GM12878 (cell line): ENCODE measurements around the gene SRD5A1. TPM values are rescaled to one million over a fixed set of nuclear protein-coding genes. Genes with fewer than 3 reads are reported as not detected.

Experiments used
- ATAC-seq: fragments of 200-7000 bp; cut with Tn5 transposase; 3 replicates; pipeline ENCODE4 v1.9.1; 2020; ENCODE audit warnings: mild to moderate bottlenecking, moderate library complexity
- BruUV-seq: library from RNA; stranded (reverse); fragments of 400-500 nt; replicated peaks from 2 replicates; lab custom pipeline; 2021; lab: Mats Ljungman, UMichigan
- CTCF ChIA-PET: fragments of 300-600 bp; sonication (Branson Sonifier 250); formaldehyde crosslinking; extraction: SDS; loops from one replicate; lab custom pipeline; 2021; ENCODE audit warnings: inconsistent platforms; lab: Yijun Ruan, JAX
- POLR2A ChIA-PET: fragments of 350-600 bp; formaldehyde crosslinking; extraction: SDS; loops from one replicate; lab custom pipeline; 2021; ENCODE audit warnings: inconsistent platforms; lab: Charles Lee
- RAD21 ChIA-PET: fragments of 300-600 bp; sonication (Branson Sonifier 250); formaldehyde crosslinking; loops from one replicate; lab custom pipeline; 2023; ENCODE audit warnings: antibody characterized with exemption; ENCODE audit not compliant: unreplicated experiment; lab: Charles Lee
- SMC1A ChIA-PET: fragments of 300-600 bp; sonication (Branson Sonifier 250); formaldehyde crosslinking; loops from one replicate; lab custom pipeline; 2023; ENCODE audit not compliant: unreplicated experiment, uncharacterized antibody; lab: Charles Lee
- DNase-seq: peaks from one replicate; pipeline ENCODE4 v3.0.0-alpha.2; 2011; ENCODE audit warnings: low read depth, low spot score
- FAIRE-seq: peaks from 3 replicates; lab custom pipeline; 2011; peaks lifted over from hg19 to GRCh38; lab: Jason Lieb, UNC
- H2AFZ ChIP-seq: 2 replicates; pipeline ENCODE4 v1.6.0; 2011; ENCODE audit warnings: low read depth, low read length, control low read depth; ENCODE audit not compliant: control insufficient read depth
- H3K27ac ChIP-seq: 2 replicates; pipeline ENCODE4 v1.5.1; 2011; ENCODE audit warnings: control low read depth; ENCODE audit not compliant: control insufficient read depth, insufficient read depth
- H3K27me3 ChIP-seq, 2 experiments: replicated peaks in 1 of 2; 2 replicates each; pipeline versions ENCODE4 v1.6.0 to v1.6.1; 2011; ENCODE audit warnings: low read length in 1 of 2; ENCODE audit not compliant: control insufficient read depth in 2 of 2, insufficient read depth in 2 of 2
- H3K36me3 ChIP-seq, 2 experiments: 2 replicates each; pipeline ENCODE4 v1.5.1; 2011; ENCODE audit warnings: low read length in 1 of 2; ENCODE audit not compliant: control insufficient read depth in 2 of 2, insufficient read depth in 2 of 2
- H3K4me1 ChIP-seq: 2 replicates; pipeline ENCODE4 v1.6.1; 2011; ENCODE audit warnings: mild to moderate bottlenecking, low read length, moderate library complexity, mixed read lengths; ENCODE audit not compliant: control insufficient read depth, insufficient read depth
- H3K4me2 ChIP-seq: 2 replicates; pipeline ENCODE4 v1.6.0; 2011; ENCODE audit warnings: control low read depth; ENCODE audit not compliant: control insufficient read depth, insufficient read depth
- H3K4me3 ChIP-seq: fragments of 200-600 bp; sonication (generic); 2 replicates; pipeline ENCODE4 v1.5.1; 2016
- H3K79me2 ChIP-seq: 2 replicates; pipeline ENCODE4 v1.6.0; 2011; ENCODE audit warnings: low read length; ENCODE audit not compliant: control insufficient read depth, insufficient read depth
- H3K9ac ChIP-seq: 2 replicates; pipeline ENCODE4 v1.8.0; 2011; ENCODE audit warnings: low read length, control low read depth, mixed read lengths; ENCODE audit not compliant: control insufficient read depth, insufficient read depth
- H3K9me3 ChIP-seq: replicated peaks from 3 replicates; pipeline ENCODE4 v1.5.1; 2011; ENCODE audit warnings: mild to moderate bottlenecking, low read length; ENCODE audit not compliant: control insufficient read depth, insufficient read depth
- H4K20me1 ChIP-seq: 2 replicates; pipeline ENCODE4 v1.6.0; 2011; ENCODE audit not compliant: control insufficient read depth, insufficient read depth
- BRCA1 ChIP-seq: IDR thresholded peaks from 2 replicates; pipeline ENCODE4 v1.6.1; 2011; ENCODE audit warnings: low read depth, low read length, improper control_type of control experiment
- MTA3 ChIP-seq: IDR thresholded peaks from 2 replicates; pipeline ENCODE4 v1.6.1; 2012; ENCODE audit warnings: low read length, inconsistent platforms, borderline replicate concordance
- NR2F1 ChIP-seq: fragments of 450-650 bp; conservative IDR thresholded peaks from 2 replicates; pipeline ENCODE4 v1.6.1; 2017; ENCODE audit warnings: mild to moderate bottlenecking
- NRF1 ChIP-seq: conservative IDR thresholded peaks from 2 replicates; pipeline ENCODE4 v1.6.1; 2011; ENCODE audit warnings: mild to moderate bottlenecking, low read depth, low read length, improper control_type of control experiment
- POLR2AphosphoS2 ChIP-seq: IDR thresholded peaks from 2 replicates; pipeline ENCODE4 v1.6.1; 2011; ENCODE audit warnings: low read depth, mild to moderate bottlenecking, low read length, improper control_type of control experiment, moderate library complexity
- RAD21 ChIP-seq: IDR thresholded peaks from 2 replicates; pipeline ENCODE4 v1.6.1; 2011; ENCODE audit warnings: mild to moderate bottlenecking, low read depth, low read length, moderate library complexity; ENCODE audit not compliant: insufficient read depth
- RFX5 ChIP-seq: IDR thresholded peaks from 2 replicates; pipeline ENCODE4 v1.6.1; 2011; ENCODE audit warnings: low read depth, low read length, improper control_type of control experiment
- SRF ChIP-seq, 2 experiments: IDR thresholded peaks; 2 replicates each; pipeline ENCODE4 v1.6.1; 2011; ENCODE audit warnings: low read depth in 2 of 2, low read length in 2 of 2, mild to moderate bottlenecking in 1 of 2, moderate library complexity in 1 of 2
- YBX1 ChIP-seq: fragments of 450-650 bp; IDR thresholded peaks from 2 replicates; pipeline ENCODE4 v1.6.1; 2016; ENCODE audit warnings: antibody characterized with exemption
- ZNF622 ChIP-seq: fragments of 450-650 bp; IDR thresholded peaks from 2 replicates; pipeline ENCODE4 v1.6.1; 2017; ENCODE audit warnings: mild to moderate bottlenecking, inconsistent platforms
- WGBS: methylation state at CpG from one replicate; pipeline ENCODE4 v1.1.6; 2016; ENCODE audit warnings: low lambda C conversion rate; ENCODE audit not compliant: insufficient replicate concordance, insufficient coverage; ENCODE audit errors: missing lambda C conversion rate; 5-methylcytosine and 5-hydroxymethylcytosine counted together
- in situ Hi-C: fragments of 300-500 bp; cut with MboI; formaldehyde crosslinking; loops from 9 replicates; pipeline ENCODE4 v1.14.3; 2018; ENCODE audit warnings: mixed read lengths
- intact Hi-C: fragments of 100-400 bp; cut with micrococcal nuclease; formaldehyde crosslinking; loops from one replicate; pipeline ENCODE4 v1.14.2; 2022; ENCODE audit not compliant: unreplicated experiment
- polyA plus RNA-seq, 11 experiments: library from polyadenylated mRNA; depleted of rRNA in 4 of 11; unstranded in 6 of 11; stranded (reverse) in 5 of 11; fragments of >200 nt; fragmentation: Nextera tagmentation in 4 of 11; fragmentation: Illumina TruSeq in 1 of 11; extraction: Ambion mirVana in 4 of 11; extraction: Trizol in 1 of 11; gene quantifications; 1 replicate in 1 of 11; 2 replicates in 10 of 11; pipeline versions ENCODE4 v1.2.1 to v1.2.3, GENCODE V29; 2011 to 2016; ENCODE audit warnings: inconsistent platforms in 2 of 11, missing spikeins in 2 of 11, low read depth in 1 of 11
- total RNA-seq, 4 experiments: library from RNA; depleted of rRNA in 3 of 4; stranded (reverse); fragments of >200 nt in 3 of 4; fragmentation: Illumina TruSeq in 1 of 4; extraction: Trizol in 1 of 4; gene quantifications; 2 replicates each; pipeline versions ENCODE4 v1.2.1 to v1.2.3, GENCODE V29; 2013 to 2021
- TF ChIP-seq, protein P1 (sequence below): fragments of 450-650 bp; formaldehyde crosslinking; IDR thresholded peaks from 2 replicates; pipeline ENCODE4 v1.4.0; 2022; ENCODE audit warnings: mild to moderate bottlenecking, moderate library complexity
- TF ChIP-seq, protein P2 (sequence below), 3 experiments: IDR thresholded peaks in 2 of 3; conservative IDR thresholded peaks in 1 of 3; 2 replicates each; pipeline ENCODE4 v1.5.1; 2011; ENCODE audit warnings: low read depth in 3 of 3, low read length in 3 of 3, mild to moderate bottlenecking in 3 of 3, control low read depth in 2 of 3, moderate library complexity in 2 of 3, inconsistent platforms in 1 of 3, mixed read lengths in 1 of 3; ENCODE audit not compliant: control insufficient read depth in 2 of 3, insufficient read depth in 1 of 3; ENCODE audit errors: extremely low read depth in 1 of 3
- TF ChIP-seq, protein P3 (sequence below): fragments of 450-650 bp; IDR thresholded peaks from 2 replicates; pipeline ENCODE4 v1.6.1; 2017; ENCODE audit warnings: low read depth, mild to moderate bottlenecking, moderate library complexity

Gene SRD5A1
- total and polyA plus RNA-seq, 10 of the 15 experiments (the other 5 are each of a cell fraction or from before 2014, with no cell fraction given), result 0.76 to 20.1 (median 12.3) TPM

DNA sequence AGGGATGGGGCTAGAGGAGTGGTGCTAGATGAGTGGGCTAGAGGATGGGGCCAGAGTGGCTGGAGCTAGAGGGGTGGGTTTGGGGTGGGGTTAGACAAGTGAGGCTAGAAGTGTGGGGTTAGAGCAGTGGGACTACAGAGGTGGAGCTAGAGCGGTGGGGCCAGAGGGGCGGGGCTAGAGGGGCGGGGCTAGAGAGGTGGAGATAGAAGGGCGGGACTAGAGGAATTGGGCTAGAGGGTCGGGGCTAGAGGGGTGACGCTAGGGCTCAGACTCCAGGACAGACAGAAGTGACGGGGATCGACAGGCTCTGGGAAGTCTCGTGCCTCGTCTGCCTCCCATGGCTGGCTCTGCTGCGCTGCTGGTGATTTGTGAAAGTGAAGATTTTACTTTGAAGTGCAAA lies 49.0 kb downstream of the SRD5A1 start (continued):
- TF ChIP-seq, protein P1, sequence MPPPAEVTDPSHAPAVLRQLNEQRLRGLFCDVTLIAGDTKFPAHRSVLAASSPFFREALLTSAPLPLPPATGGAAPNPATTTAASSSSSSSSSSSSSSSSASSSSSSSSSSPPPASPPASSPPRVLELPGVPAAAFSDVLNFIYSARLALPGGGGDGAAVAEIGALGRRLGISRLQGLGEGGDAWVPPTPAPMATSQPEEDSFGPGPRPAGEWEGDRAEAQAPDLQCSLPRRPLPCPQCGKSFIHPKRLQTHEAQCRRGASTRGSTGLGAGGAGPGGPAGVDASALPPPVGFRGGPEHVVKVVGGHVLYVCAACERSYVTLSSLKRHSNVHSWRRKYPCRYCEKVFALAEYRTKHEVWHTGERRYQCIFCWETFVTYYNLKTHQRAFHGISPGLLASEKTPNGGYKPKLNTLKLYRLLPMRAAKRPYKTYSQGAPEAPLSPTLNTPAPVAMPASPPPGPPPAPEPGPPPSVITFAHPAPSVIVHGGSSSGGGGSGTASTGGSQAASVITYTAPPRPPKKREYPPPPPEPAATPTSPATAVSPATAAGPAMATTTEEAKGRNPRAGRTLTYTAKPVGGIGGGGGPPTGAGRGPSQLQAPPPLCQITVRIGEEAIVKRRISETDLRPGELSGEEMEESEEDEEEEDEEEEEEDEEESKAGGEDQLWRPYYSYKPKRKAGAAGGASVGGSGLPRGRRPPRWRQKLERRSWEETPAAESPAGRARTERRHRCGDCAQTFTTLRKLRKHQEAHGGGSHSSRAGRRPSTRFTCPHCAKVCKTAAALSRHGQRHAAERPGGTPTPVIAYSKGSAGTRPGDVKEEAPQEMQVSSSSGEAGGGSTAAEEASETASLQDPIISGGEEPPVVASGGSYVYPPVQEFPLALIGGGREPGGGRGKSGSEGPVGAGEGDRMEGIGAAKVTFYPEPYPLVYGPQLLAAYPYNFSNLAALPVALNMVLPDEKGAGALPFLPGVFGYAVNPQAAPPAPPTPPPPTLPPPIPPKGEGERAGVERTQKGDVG, result no peak
- TF ChIP-seq, protein P2, sequence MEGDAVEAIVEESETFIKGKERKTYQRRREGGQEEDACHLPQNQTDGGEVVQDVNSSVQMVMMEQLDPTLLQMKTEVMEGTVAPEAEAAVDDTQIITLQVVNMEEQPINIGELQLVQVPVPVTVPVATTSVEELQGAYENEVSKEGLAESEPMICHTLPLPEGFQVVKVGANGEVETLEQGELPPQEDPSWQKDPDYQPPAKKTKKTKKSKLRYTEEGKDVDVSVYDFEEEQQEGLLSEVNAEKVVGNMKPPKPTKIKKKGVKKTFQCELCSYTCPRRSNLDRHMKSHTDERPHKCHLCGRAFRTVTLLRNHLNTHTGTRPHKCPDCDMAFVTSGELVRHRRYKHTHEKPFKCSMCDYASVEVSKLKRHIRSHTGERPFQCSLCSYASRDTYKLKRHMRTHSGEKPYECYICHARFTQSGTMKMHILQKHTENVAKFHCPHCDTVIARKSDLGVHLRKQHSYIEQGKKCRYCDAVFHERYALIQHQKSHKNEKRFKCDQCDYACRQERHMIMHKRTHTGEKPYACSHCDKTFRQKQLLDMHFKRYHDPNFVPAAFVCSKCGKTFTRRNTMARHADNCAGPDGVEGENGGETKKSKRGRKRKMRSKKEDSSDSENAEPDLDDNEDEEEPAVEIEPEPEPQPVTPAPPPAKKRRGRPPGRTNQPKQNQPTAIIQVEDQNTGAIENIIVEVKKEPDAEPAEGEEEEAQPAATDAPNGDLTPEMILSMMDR (IDR thresholded peaks at IDR 0.05 in 2 of 3, conservative IDR thresholded peaks at IDR 0.05 in 1 of 3; ENCODE audit: control insufficient read depth in 2 of 3, extremely low read depth in 1 of 3, insufficient read depth in 1 of 3, low read depth in 3 of 3, low read length in 3 of 3), result no peak
- TF ChIP-seq NRF1 (no peak), SRF (IDR thresholded peaks at IDR 0.05; ENCODE audit: low read depth in 2 of 2, low read length in 2 of 2) (no peak), MTA3 (no peak), NR2F1 (no peak), POLR2AphosphoS2 (no peak)

DNA sequence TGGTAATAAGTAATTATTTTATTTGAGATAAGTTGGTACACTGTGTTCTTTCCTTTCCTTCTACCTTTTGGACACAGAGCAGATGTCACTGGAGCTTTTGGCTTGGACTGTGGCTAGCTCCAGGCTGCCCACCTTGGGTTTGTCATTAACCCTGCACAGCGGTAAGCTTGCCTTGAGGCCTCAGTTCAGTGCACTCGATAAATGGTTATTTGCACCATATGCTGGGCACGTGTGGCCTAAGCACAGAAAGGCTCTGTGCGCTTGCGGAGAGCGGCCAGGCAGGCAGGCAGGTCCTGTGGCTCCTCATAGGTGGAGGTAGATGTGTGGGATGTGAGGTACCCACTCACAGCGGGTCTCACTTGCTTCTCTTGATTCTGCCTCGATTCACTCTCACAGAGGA lies 50.0 kb downstream of the SRD5A1 start:
- in situ Hi-C loops (no loop called here), intact Hi-C loops (no loop called here)
- ATAC-seq (no peak), DNase-seq (no peak), FAIRE-seq (no peak)
- H3K4me3 ChIP-seq, result no peak overlapping the region
- ChIA-PET CTCF (interaction anchor here (2.1 kb wide), 1 partner anchor 10 kb away, joined by 5 read pairs; no protein-coding TSS in a partner anchor), RAD21 (no interaction called here), SMC1A (interaction anchor here (1.2 to 1.5 kb wide), 2 partner anchors 12 to 61 kb away, joined by 3 to 4 read pairs; no protein-coding TSS in a partner anchor), POLR2A (no interaction called here)
- H3K9me3 ChIP-seq, result no peaks in the 10 kb centered on the region; the same call in 2 of the 3 replicates
- 74% methylated on average over 8 of the region's 8 CpGs for WGBS
- BruUV-seq, result no TSS peak
- H3K4me1 ChIP-seq, result no peaks in the 10 kb centered on the region
- H3K27me3 ChIP-seq, result peaks cover 0 to 2% of the 10 kb centered on the region in 2 experiments; a peak in 2 of 4 replicates
- H3K27ac ChIP-seq, result no peak overlapping the region
- no peaks in the 10 kb centered on the region for H3K36me3 ChIP-seq
- no peak overlapping the region for H3K9ac ChIP-seq
- no peak overlapping the region for H2AFZ ChIP-seq
- H3K4me2 ChIP-seq, result no peak overlapping the region
- H3K79me2 ChIP-seq, result no peaks in the 10 kb centered on the region
- H4K20me1 ChIP-seq, result no peaks in the 10 kb centered on the region
- no peak for TF ChIP-seq RAD21
- TF ChIP-seq, protein P2 (IDR thresholded peaks at IDR 0.05 in 2 of 3, conservative IDR thresholded peaks at IDR 0.05 in 1 of 3; ENCODE audit: control insufficient read depth in 2 of 3, extremely low read depth in 1 of 3, insufficient read depth in 1 of 3, low read depth in 3 of 3, low read length in 3 of 3), result no peak
- TF ChIP-seq, protein P3, sequence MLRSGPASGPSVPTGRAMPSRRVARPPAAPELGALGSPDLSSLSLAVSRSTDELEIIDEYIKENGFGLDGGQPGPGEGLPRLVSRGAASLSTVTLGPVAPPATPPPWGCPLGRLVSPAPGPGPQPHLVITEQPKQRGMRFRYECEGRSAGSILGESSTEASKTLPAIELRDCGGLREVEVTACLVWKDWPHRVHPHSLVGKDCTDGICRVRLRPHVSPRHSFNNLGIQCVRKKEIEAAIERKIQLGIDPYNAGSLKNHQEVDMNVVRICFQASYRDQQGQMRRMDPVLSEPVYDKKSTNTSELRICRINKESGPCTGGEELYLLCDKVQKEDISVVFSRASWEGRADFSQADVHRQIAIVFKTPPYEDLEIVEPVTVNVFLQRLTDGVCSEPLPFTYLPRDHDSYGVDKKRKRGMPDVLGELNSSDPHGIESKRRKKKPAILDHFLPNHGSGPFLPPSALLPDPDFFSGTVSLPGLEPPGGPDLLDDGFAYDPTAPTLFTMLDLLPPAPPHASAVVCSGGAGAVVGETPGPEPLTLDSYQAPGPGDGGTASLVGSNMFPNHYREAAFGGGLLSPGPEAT, result no peak
- no peak for TF ChIP-seq RFX5
- TF ChIP-seq YBX1, result no peak
- TF ChIP-seq ZNF622, result no peak
- no peak for TF ChIP-seq BRCA1
